Measurements from ENCODE around the gene ACE.

ACE gene

GRCh38 chr17:63512896-63513644, 36.2 kb downstream of the ACE start:
- H4K8ac ChIP-seq (ENCODE audit: low read depth, low read length), result no peak overlapping the region
- peaks cover under 1% of the 10 kb centered on the region for H3K9me3 ChIP-seq (ENCODE audit: insufficient read depth, low read depth, low read length)
- H3K18ac ChIP-seq (ENCODE audit: low read length), result no peak overlapping the region
- H2AK5ac ChIP-seq (ENCODE audit: low read length), result no peak overlapping the region
- no peak overlapping the region for H3K9ac ChIP-seq (ENCODE audit: low read length)
- no peak overlapping the region for H2BK12ac ChIP-seq (ENCODE audit: low read length)
- WGBS (ENCODE audit: extremely low coverage, insufficient coverage, insufficient read length), result no CpG with 5 or more reads among the region's 7 CpGs
- no peaks in the 10 kb centered on the region for H3K27me3 ChIP-seq (ENCODE audit: insufficient read depth, low read length)
- H3K79me2 ChIP-seq (ENCODE audit: control insufficient read depth, insufficient read depth, low read length, poor library complexity), result no peaks in the 10 kb centered on the region
- H3K79me1 ChIP-seq (ENCODE audit: low read length), result no peaks in the 10 kb centered on the region
- H3K36me3 ChIP-seq (ENCODE audit: control insufficient read depth in 1 of 2, insufficient read depth in 2 of 2, low read length in 2 of 2), result no peaks in the 10 kb centered on the region
- H3K4me1 ChIP-seq (ENCODE audit: control insufficient read depth in 1 of 2, insufficient read depth in 2 of 2, low read length in 2 of 2), result no peaks in the 10 kb centered on the region
- H3K4me3 ChIP-seq (ENCODE audit: low read depth, low read length), result no peak overlapping the region
- no peak for DNase-seq
- H3K4ac ChIP-seq (ENCODE audit: low read depth, low read length), result no peak overlapping the region
- H2BK5ac ChIP-seq (ENCODE audit: low read depth, low read length, poor library complexity), result no peak overlapping the region
- H3K23ac ChIP-seq (ENCODE audit: low read length), result no peak overlapping the region
- no peak overlapping the region for H4K91ac ChIP-seq (ENCODE audit: low read depth, low read length)
- no peak overlapping the region for H4K12ac ChIP-seq (ENCODE audit: low read depth, low read length)
- H3K14ac ChIP-seq (ENCODE audit: low read length), result no peak overlapping the region
- H3K4me2 ChIP-seq (ENCODE audit: low read length), result no peak overlapping the region
- no peak overlapping the region for H2BK120ac ChIP-seq (ENCODE audit: insufficient read depth, low read length, poor library complexity)
- H3K27ac ChIP-seq (ENCODE audit: low read depth, low read length), result no peak overlapping the region
- H2AFZ ChIP-seq (ENCODE audit: insufficient read depth, low read length, poor library complexity), result no peak overlapping the region

- Histone ChIP-seq H2AK5ac (ENCODE audit: low read length) (no peak overlapping the region), H3K4me1 (ENCODE audit: control insufficient read depth in 1 of 2, insufficient read depth in 2 of 2, low read length in 2 of 2) (no peaks in the 10 kb centered on the region), H2BK12ac (ENCODE audit: low read length) (no peak overlapping the region), H3K9me3 (ENCODE audit: insufficient read depth, low read depth, low read length) (peaks cover 1% of the 10 kb centered on the region), H4K8ac (ENCODE audit: low read depth, low read length) (no peak overlapping the region), H3K4me3 (ENCODE audit: low read depth, low read length) (no peak overlapping the region), H2BK5ac (ENCODE audit: low read depth, low read length, poor library complexity) (no peak overlapping the region), H3K9ac (ENCODE audit: low read length) (no peak overlapping the region), H4K12ac (ENCODE audit: low read depth, low read length) (no peak overlapping the region), H3K27me3 (ENCODE audit: insufficient read depth, low read length) (no peaks in the 10 kb centered on the region), H3K23ac (ENCODE audit: low read length) (no peak overlapping the region), H3K4me2 (ENCODE audit: low read length) (no peak overlapping the region), H2BK120ac (ENCODE audit: insufficient read depth, low read length, poor library complexity) (no peak overlapping the region), H3K79me1 (ENCODE audit: low read length) (no peaks in the 10 kb centered on the region), H3K36me3 (ENCODE audit: control insufficient read depth in 1 of 2, insufficient read depth in 2 of 2, low read length in 2 of 2) (no peaks in the 10 kb centered on the region), H3K14ac (ENCODE audit: low read length) (no peak overlapping the region), H3K4ac (ENCODE audit: low read depth, low read length) (no peak overlapping the region), H3K18ac (ENCODE audit: low read length) (no peak overlapping the region), H4K91ac (ENCODE audit: low read depth, low read length) (no peak overlapping the region), H3K79me2 (ENCODE audit: control insufficient read depth, insufficient read depth, low read length, poor library complexity) (no peaks in the 10 kb centered on the region), H3K27ac (ENCODE audit: low read depth, low read length) (no peak overlapping the region), H2AFZ (ENCODE audit: insufficient read depth, low read length, poor library complexity) (no peak overlapping the region)
- no CpG with 5 or more reads among the region's 3 CpGs for WGBS (ENCODE audit: extremely low coverage, insufficient coverage, insufficient read length)
- no peak for DNase-seq
Observed at GRCh38 chr17:63514477-63514876, 37.6 kb downstream of the ACE start.

- H3K18ac ChIP-seq (ENCODE audit: low read length), result no peak overlapping the region
- H2AK5ac ChIP-seq (ENCODE audit: low read length), result no peak overlapping the region
- H4K8ac ChIP-seq (ENCODE audit: low read depth, low read length), result no peak overlapping the region
- DNase-seq, result no peak
- no peak overlapping the region for H3K23ac ChIP-seq (ENCODE audit: low read length)
- H3K9me3 ChIP-seq (ENCODE audit: insufficient read depth, low read depth, low read length), result peaks cover 1% of the 10 kb centered on the region
- H3K9ac ChIP-seq (ENCODE audit: low read length), result no peak overlapping the region
- no peak overlapping the region for H2BK5ac ChIP-seq (ENCODE audit: low read depth, low read length, poor library complexity)
- no peak overlapping the region for H3K4ac ChIP-seq (ENCODE audit: low read depth, low read length)
- no peak overlapping the region for H3K4me3 ChIP-seq (ENCODE audit: low read depth, low read length)
- H2BK12ac ChIP-seq (ENCODE audit: low read length), result no peak overlapping the region
- H3K14ac ChIP-seq (ENCODE audit: low read length), result no peak overlapping the region
- no peaks in the 10 kb centered on the region for H3K27me3 ChIP-seq (ENCODE audit: insufficient read depth, low read length)
- WGBS (ENCODE audit: extremely low coverage, insufficient coverage, insufficient read length), result no CpG with 5 or more reads among the region's 2 CpGs
- H3K4me2 ChIP-seq (ENCODE audit: low read length), result no peak overlapping the region
- no peak overlapping the region for H4K12ac ChIP-seq (ENCODE audit: low read depth, low read length)
- H3K79me1 ChIP-seq (ENCODE audit: low read length), result no peaks in the 10 kb centered on the region
- no peak overlapping the region for H2AFZ ChIP-seq (ENCODE audit: insufficient read depth, low read length, poor library complexity)
- H4K91ac ChIP-seq (ENCODE audit: low read depth, low read length), result no peak overlapping the region
- H2BK120ac ChIP-seq (ENCODE audit: insufficient read depth, low read length, poor library complexity), result no peak overlapping the region
- no peaks in the 10 kb centered on the region for H3K4me1 ChIP-seq (ENCODE audit: control insufficient read depth in 1 of 2, insufficient read depth in 2 of 2, low read length in 2 of 2)
- H3K36me3 ChIP-seq (ENCODE audit: control insufficient read depth in 1 of 2, insufficient read depth in 2 of 2, low read length in 2 of 2), result no peaks in the 10 kb centered on the region
- no peaks in the 10 kb centered on the region for H3K79me2 ChIP-seq (ENCODE audit: control insufficient read depth, insufficient read depth, low read length, poor library complexity)
- H3K27ac ChIP-seq (ENCODE audit: low read depth, low read length), result no peak overlapping the region
Observed at GRCh38 chr17:63514974-63515373, 38.1 kb downstream of the ACE start.

- Histone ChIP-seq H3K27me3 (ENCODE audit: insufficient read depth, low read length) (no peaks in the 10 kb centered on the region), H2AFZ (ENCODE audit: insufficient read depth, low read length, poor library complexity) (no peak overlapping the region), H3K18ac (ENCODE audit: low read length) (no peak overlapping the region), H2AK5ac (ENCODE audit: low read length) (no peak overlapping the region), H4K12ac (ENCODE audit: low read depth, low read length) (no peak overlapping the region), H3K4me3 (ENCODE audit: low read depth, low read length) (no peak overlapping the region), H2BK5ac (ENCODE audit: low read depth, low read length, poor library complexity) (no peak overlapping the region), H3K79me2 (ENCODE audit: control insufficient read depth, insufficient read depth, low read length, poor library complexity) (no peaks in the 10 kb centered on the region), H2BK12ac (ENCODE audit: low read length) (no peak overlapping the region), H3K36me3 (ENCODE audit: control insufficient read depth in 1 of 2, insufficient read depth in 2 of 2, low read length in 2 of 2) (no peaks in the 10 kb centered on the region), H3K79me1 (ENCODE audit: low read length) (no peaks in the 10 kb centered on the region), H3K27ac (ENCODE audit: low read depth, low read length) (no peak overlapping the region), H4K8ac (ENCODE audit: low read depth, low read length) (no peak overlapping the region), H2BK120ac (ENCODE audit: insufficient read depth, low read length, poor library complexity) (no peak overlapping the region), H3K4me1 (ENCODE audit: control insufficient read depth in 1 of 2, insufficient read depth in 2 of 2, low read length in 2 of 2) (no peaks in the 10 kb centered on the region), H3K9me3 (ENCODE audit: insufficient read depth, low read depth, low read length) (peaks cover 1% of the 10 kb centered on the region), H3K9ac (ENCODE audit: low read length) (no peak overlapping the region), H3K4ac (ENCODE audit: low read depth, low read length) (no peak overlapping the region), H3K14ac (ENCODE audit: low read length) (no peak overlapping the region), H3K23ac (ENCODE audit: low read length) (no peak overlapping the region), H4K91ac (ENCODE audit: low read depth, low read length) (no peak overlapping the region), H3K4me2 (ENCODE audit: low read length) (no peak overlapping the region)
- no peak for DNase-seq
- no CpG with 5 or more reads among the region's 1 CpG for WGBS (ENCODE audit: extremely low coverage, insufficient coverage, insufficient read length)
Observed at GRCh38 chr17:63515426-63515825, 38.6 kb downstream of the ACE start.
